SK-N-SH treated with all-trans-retinoic acid at 6 μM for 48 hours (cell line): ENCODE measurements around the gene SLC25A6.

ENCODE experiments used
- ARNTL ChIP-seq: fragments of 450-650 bp; formaldehyde crosslinking; IDR thresholded peaks from 2 replicates; pipeline ENCODE4 v1.5.0; 2020; ENCODE audit warnings: low read depth, mild to moderate bottlenecking, moderate library complexity, borderline replicate concordance
- BACH2 ChIP-seq: fragments of 250-450 bp; sonication (Bioruptor Pico); IDR thresholded peaks from 2 replicates; pipeline ENCODE4 v1.9.0; 2021; ENCODE audit warnings: mild to moderate bottlenecking, borderline replicate concordance
- CSDC2 ChIP-seq: fragments of 250-450 bp; sonication (Bioruptor Pico); IDR thresholded peaks from 2 replicates; pipeline ENCODE4 v1.5.0; 2020; ENCODE audit warnings: mild to moderate bottlenecking, moderate library complexity
- OSR1 ChIP-seq: fragments of 250-450 bp; sonication (Bioruptor Pico); IDR thresholded peaks from 2 replicates; pipeline ENCODE4 v1.8.0; 2022; ENCODE audit warnings: moderate library complexity, mild to moderate bottlenecking, inconsistent platforms
- PATZ1 ChIP-seq: fragments of 250-450 bp; sonication (Bioruptor Pico); IDR thresholded peaks from 2 replicates; pipeline ENCODE4 v1.8.0; 2020; ENCODE audit warnings: mild to moderate bottlenecking, moderate library complexity, borderline replicate concordance
- POU6F1 ChIP-seq: fragments of 250-450 bp; sonication (Bioruptor Pico); IDR thresholded peaks from 2 replicates; pipeline ENCODE4 v1.8.0; 2021; ENCODE audit warnings: low read depth, mild to moderate bottlenecking, moderate library complexity, borderline replicate concordance
- RARB ChIP-seq: fragments of 250-450 bp; sonication (Bioruptor Pico); IDR thresholded peaks from 2 replicates; pipeline ENCODE4 v1.8.0; 2021; ENCODE audit warnings: mild to moderate bottlenecking, moderate library complexity
- TSHZ2 ChIP-seq: fragments of 250-450 bp; sonication (Bioruptor Pico); IDR thresholded peaks from 2 replicates; pipeline ENCODE4 v1.5.0; 2020; ENCODE audit warnings: mild to moderate bottlenecking, moderate library complexity
- ZFP30 ChIP-seq: fragments of 450-650 bp; formaldehyde crosslinking; IDR thresholded peaks from 2 replicates; pipeline ENCODE4 v1.5.0; 2022; ENCODE audit warnings: mild to moderate bottlenecking, moderate library complexity
- ZNF565 ChIP-seq: fragments of 450-650 bp; formaldehyde crosslinking; conservative IDR thresholded peaks from 2 replicates; pipeline ENCODE4 v1.5.0; 2020; ENCODE audit warnings: low read depth, mild to moderate bottlenecking, moderate library complexity
- ZNF8 ChIP-seq: fragments of 450-650 bp; formaldehyde crosslinking; IDR thresholded peaks from 2 replicates; pipeline ENCODE4 v1.5.0; 2020; ENCODE audit warnings: mild to moderate bottlenecking, moderate library complexity

- TF ChIP-seq ARNTL (no peak), TSHZ2 (CRISPR knock-in tag) (no peak), OSR1 (CRISPR knock-in tag) (no peak), ZFP30 (CRISPR knock-in tag) (no peak), BACH2 (CRISPR knock-in tag) (no peak), PATZ1 (CRISPR knock-in tag) (no peak), POU6F1 (CRISPR knock-in tag) (no peak), RARB (CRISPR knock-in tag) (no peak), ZNF565 (CRISPR knock-in tag) (no peak), CSDC2 (no peak), ZNF8 (CRISPR knock-in tag) (no peak)
These were observed 29.7 kb upstream of the SLC25A6 start for GRCh38 chrX:1421433-1422134.
